Measurements from ENCODE around the gene TMEM179. TPM values are rescaled to one million over a fixed set of nuclear protein-coding genes. Genes with fewer than 3 reads are reported as not detected.

TMEM179 gene
- total RNA-seq, 1 experiment from 2014 or later: 11.4 TPM

DNA sequence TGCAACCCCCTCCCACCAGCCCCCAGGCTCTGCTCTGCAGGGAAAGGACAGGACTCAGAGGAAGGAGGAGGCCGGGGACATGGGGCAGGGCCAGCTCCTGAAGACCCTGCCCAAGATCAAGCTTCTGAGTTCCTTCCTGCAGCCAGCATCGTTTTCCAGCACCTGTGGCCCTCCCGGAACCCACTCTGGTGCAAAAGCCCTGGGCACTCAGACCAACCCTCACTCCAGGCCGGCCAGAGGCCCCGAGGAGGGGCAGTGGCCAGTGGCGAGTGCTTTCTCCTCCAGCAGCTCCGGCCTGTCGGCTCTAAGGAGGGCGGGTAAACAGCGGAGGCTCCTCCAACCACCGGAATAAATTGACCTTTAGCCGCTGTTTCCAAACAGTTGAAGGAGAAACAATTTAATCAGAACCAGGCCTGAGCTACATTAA, 10.8 kb downstream of the TMEM179 start:
- no peak overlapping the region for H3K4me3 Mint-ChIP-seq

More for the DNA sequence above, 10.8 kb downstream of the TMEM179 start:
- no peak overlapping the region for H4K5ac ChIP-seq (ENCODE audit: insufficient read length, low read depth, low read length)
- Mint-ChIP-seq H3K27me3 (ENCODE audit: low read depth) (peaks cover 4% of the 10 kb centered on the region), H3K4me1 (peaks cover 0 to 5% of the 10 kb centered on the region in 2 experiments; a peak in 3 of 4 replicates), H3K9me3 (no peaks in the 10 kb centered on the region; a peak in 1 of 5 replicates), H3K27ac (no peak overlapping the region), H3K36me3 (ENCODE audit: insufficient read depth in 1 of 3, low read depth in 3 of 3) (no peaks in the 10 kb centered on the region)
- no peak overlapping the region for H2BK5ac ChIP-seq (ENCODE audit: insufficient read length, low read length)
- no peaks in the 10 kb centered on the region for H3K27me3 ChIP-seq (ENCODE audit: insufficient read depth, low read length)
- no peak overlapping the region for H3K4ac ChIP-seq (ENCODE audit: low read depth, low read length)
- H2BK120ac ChIP-seq (ENCODE audit: low read depth, low read length, poor library complexity, severe bottlenecking): no peak overlapping the region
- WGBS (ENCODE audit: extremely low coverage, insufficient read length, low lambda C conversion rate): no CpG with 5 or more reads among the region's 12 CpGs
- H3K27ac ChIP-seq (ENCODE audit: insufficient read length, low read depth, low read length): no peak overlapping the region
- no peak overlapping the region for H4K91ac ChIP-seq (ENCODE audit: insufficient read length, low read depth, low read length)
- H3K23ac ChIP-seq (ENCODE audit: insufficient read length, low read depth, low read length): no peak overlapping the region
- no peak overlapping the region for H3T11ph ChIP-seq (ENCODE audit: low read length)
- TF ChIP-seq CTCF (conservative IDR thresholded peaks at IDR 0.05): no peak
- no peaks in the 10 kb centered on the region for H3K4me1 ChIP-seq (ENCODE audit: insufficient read depth, low read length)
- H3K56ac ChIP-seq (ENCODE audit: insufficient read length, low read depth, low read length): no peak overlapping the region
- no peaks in the 10 kb centered on the region for H3K79me1 ChIP-seq (ENCODE audit: insufficient read depth, low read depth, low read length, poor library complexity, severe bottlenecking)
- DNase-seq: no peak
- no peaks in the 10 kb centered on the region for H3K9me3 ChIP-seq (ENCODE audit: control insufficient read depth, low read depth, low read length)
- H2AFZ ChIP-seq (ENCODE audit: low read length): no peak overlapping the region
- no peaks in the 10 kb centered on the region for H3K79me2 ChIP-seq (ENCODE audit: insufficient read depth, low read length)
- H4K20me1 ChIP-seq (ENCODE audit: control insufficient read depth, insufficient read depth, insufficient read length): no peaks in the 10 kb centered on the region
- no peak overlapping the region for H3K9ac ChIP-seq (ENCODE audit: extremely low read depth, insufficient read length, low read length)
- no peak overlapping the region for H3K14ac ChIP-seq (ENCODE audit: insufficient read depth, low read length)
- H4K8ac ChIP-seq (replicated peaks; ENCODE audit: insufficient read length, low read depth, low read length): no peak overlapping the region
- H2AK5ac ChIP-seq (ENCODE audit: insufficient read length, low read length): no peak overlapping the region
- H2BK12ac ChIP-seq (ENCODE audit: insufficient read length, low read depth, low read length): no peak overlapping the region
- H2BK15ac ChIP-seq (ENCODE audit: low read depth, low read length): no peak overlapping the region
- H2BK20ac ChIP-seq (ENCODE audit: low read depth, low read length, poor library complexity, severe bottlenecking): no peak overlapping the region
- H3K4me2 ChIP-seq (ENCODE audit: insufficient read depth, insufficient read length, low read length): no peak overlapping the region
- no peak overlapping the region for H3K18ac ChIP-seq (ENCODE audit: insufficient read length, low read depth, low read length)
- no peaks in the 10 kb centered on the region for H3K23me2 ChIP-seq (ENCODE audit: insufficient read length, low read depth, low read length, poor library complexity, severe bottlenecking)

Data from H9 (cell line).